Measurements from ENCODE around the gene CASQ2.

The CASQ2 gene

GRCh38 chr1:115655916-115656315, 112.6 kb downstream of the CASQ2 start:
- no peak for DNase-seq

- DNase-seq, result no peak
Measured at GRCh38 chr1:115655306-115655663, 113.2 kb downstream of the CASQ2 start.

- DNase-seq, result no peak
Measured at GRCh38 chr1:115654663-115655305, 113.7 kb downstream of the CASQ2 start.

GRCh38 chr1:115654125-115654524, 114.4 kb downstream of the CASQ2 start:
- DNase-seq, result no peak

- DNase-seq, result no peak
Measured at GRCh38 chr1:115652236-115652788, 116.2 kb downstream of the CASQ2 start.

GRCh38 chr1:115651391-115651790, 117.1 kb downstream of the CASQ2 start:
- no peak for DNase-seq

- DNase-seq, result no peak
Measured at GRCh38 chr1:115650961-115651360, 117.6 kb downstream of the CASQ2 start.
